ENCODE measurements around the gene TRABD2B.

Gene TRABD2B

DNA sequence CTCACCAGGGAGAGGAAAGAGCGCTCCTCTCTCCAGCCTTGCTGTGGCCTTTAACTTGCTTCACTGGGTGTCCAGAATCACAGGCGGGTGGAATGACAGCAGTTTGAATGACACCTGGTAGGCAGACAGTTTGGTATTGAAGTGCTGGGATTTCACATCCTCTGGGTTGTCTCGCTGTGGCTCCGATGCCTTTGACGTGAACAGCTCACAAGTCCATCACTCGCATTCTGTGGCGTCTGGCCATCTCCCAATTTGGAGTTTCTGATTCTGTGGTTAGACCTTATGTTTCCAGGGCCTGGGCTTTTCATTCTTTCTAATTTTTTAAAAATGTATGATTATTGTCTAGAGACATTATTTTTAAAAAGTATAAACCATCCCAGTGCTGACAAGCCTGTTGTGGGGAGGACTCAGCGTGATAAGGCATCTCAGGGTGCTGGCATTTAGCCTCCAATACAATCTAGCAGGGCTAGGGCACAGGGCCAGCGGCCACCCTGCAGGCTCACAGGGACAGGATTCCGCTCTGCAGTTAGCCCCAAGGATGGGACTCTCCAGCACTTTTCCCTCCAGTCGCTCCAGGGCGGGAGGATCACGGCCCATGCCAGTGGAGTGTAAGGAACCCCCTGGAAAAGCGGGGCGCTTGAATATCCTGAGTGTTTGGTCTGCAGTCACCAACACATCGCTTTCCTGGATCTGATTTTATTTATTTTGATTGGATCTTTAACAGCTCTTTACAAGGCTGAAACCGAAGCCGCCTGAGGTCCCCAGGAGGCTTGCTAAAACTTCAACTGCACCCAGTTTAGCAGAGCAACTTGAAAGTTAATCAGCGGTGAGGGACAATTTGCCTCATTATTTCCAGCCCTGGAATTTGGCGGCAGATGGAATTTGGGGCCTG lies 178.3 kb downstream of the TRABD2B start:
- DNase-seq = no peak

- DNase-seq = no peak
Measured at GRCh38 chr1:47817861-47818260, 179.3 kb downstream of the TRABD2B start.

GRCh38 chr1:47816325-47817071 lies 180.7 kb downstream of the TRABD2B start:
- no peak for DNase-seq

GRCh38 chr1:47814612-47815395 lies 182.4 kb downstream of the TRABD2B start:
- DNase-seq = no peak

GRCh38 chr1:47813970-47814369 lies 183.2 kb downstream of the TRABD2B start:
- no peak for DNase-seq

GRCh38 chr1:47812904-47813514 lies 184.2 kb downstream of the TRABD2B start:
- DNase-seq = no peak

DNA sequence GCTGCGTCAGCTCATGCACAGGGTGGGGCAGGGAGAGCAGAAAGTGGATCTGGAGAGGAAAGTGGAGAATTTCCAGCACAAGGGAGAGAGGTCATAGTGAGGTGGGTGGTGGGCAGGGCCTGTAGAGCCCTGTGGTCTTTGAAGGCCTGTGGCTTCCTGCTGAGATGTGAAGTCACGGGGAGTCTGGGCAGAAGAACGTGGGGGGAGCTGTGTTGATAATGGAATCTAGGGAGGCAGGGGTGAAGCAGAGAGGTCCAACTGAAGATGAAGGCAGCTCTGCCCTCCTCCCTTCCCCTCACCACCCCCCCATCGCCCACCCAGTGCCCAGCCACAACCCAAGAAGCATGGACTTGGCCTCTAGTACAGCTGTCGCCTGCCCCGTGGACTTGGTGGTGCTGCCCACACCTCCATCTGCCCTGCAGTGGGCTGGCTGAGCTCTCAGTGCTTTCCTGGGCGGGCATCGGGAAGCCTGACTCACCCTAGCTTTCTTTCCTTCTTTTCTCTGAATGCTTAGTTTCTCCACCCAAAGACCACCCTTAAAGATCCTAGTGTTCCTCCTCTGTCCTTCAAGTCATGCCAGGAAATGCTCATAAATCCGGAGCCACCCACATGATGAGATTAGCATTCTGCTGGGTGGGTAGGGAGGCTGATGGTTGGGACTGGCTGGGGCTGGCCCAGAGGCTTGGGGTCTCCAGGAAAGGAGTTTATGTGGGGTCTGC lies 186.1 kb downstream of the TRABD2B start:
- no peak for DNase-seq

- DNase-seq = no peak
Measured at GRCh38 chr1:47809301-47810084, 187.7 kb downstream of the TRABD2B start.

- DNase-seq = no peak
Measured at GRCh38 chr1:47808612-47809011, 188.6 kb downstream of the TRABD2B start.

GRCh38 chr1:47805921-47806361 lies 191.2 kb downstream of the TRABD2B start:
- DNase-seq = no peak

DNA sequence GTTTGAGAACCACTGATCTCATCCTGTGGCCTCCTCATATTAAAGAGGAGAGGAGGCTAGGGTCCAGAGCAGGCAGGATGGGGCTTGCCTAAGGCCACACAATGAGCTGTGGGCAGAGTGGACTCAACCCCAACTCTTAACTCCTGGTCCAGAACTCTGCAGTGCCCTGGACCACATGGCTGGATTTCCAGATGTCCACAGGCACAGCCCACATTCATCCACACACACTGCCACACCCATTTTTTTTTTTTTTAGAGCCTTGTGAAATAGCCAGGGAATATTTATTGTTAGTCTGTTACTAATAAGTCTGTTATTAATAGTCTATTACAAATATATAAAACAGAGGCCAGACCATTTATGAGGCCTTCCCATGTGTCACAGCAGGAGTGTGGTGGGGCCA lies 192.2 kb downstream of the TRABD2B start:
- DNase-seq = no peak

- DNase-seq = no peak
Measured at GRCh38 chr1:47803815-47804501, 193.2 kb downstream of the TRABD2B start.

DNA sequence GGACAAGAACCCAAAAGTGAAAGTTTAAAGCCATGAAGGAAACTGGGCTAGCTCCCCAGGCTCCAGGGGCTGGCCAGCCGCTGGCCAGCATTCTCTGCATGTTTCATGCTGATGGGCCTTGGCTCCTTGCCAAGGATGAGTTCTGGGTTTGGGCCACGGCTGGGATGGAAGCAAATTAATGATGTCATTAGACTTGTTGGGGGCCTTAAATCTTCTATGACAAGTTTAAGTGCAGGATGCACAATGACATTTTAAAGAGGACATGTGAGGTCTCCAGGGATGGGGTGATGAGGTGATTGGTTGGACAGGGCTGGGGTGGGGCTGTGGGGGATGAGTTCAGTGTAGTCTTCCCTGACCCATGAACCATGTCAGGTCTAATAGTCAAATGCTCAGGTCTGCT lies 199.6 kb downstream of the TRABD2B start:
- DNase-seq = no peak

- no peak for DNase-seq
Measured at GRCh38 chr1:47796626-47797025, 200.6 kb downstream of the TRABD2B start.

DNA sequence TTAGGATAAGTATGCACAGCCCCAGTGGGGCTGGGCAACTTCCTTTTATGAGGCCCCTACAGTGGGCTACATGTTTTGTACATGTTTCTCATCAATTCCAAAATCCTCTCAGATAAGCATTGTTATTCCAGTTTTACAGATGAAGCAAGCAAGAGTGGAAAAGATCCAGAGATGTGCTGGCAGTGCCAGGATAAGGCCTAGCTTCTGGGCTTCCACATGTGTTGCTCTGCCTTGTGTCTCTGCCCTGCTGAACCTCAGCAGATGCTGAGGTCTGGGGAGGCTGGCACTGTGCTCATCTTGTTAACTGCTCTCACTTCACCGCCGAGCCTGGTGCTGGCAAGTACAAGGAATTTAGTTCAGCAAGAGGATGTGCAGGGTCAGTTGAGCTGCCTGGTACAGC lies 202.1 kb downstream of the TRABD2B start:
- DNase-seq = no peak

GRCh38 chr1:47794530-47794929 lies 202.7 kb downstream of the TRABD2B start:
- DNase-seq = no peak

DNA sequence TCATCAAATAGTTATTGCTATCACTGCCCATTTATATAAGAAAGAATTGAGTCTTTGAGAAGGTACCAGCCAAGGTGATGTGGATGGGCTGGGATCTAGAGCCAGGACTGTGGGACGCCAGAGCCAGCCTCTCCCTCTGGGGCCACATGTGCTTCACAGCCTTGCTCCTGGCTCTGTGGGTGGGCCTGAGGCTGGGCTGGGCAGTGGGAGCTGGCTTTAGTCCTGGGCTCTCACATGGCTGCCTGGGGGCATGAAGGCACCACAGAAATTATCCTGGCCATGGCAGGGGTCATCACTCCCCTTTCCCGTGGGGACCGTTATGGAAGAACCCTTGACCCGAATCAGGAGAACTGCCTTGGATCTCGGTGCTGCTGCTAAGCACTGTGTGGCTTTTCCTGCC lies 203.1 kb downstream of the TRABD2B start:
- no peak for DNase-seq

DNA sequence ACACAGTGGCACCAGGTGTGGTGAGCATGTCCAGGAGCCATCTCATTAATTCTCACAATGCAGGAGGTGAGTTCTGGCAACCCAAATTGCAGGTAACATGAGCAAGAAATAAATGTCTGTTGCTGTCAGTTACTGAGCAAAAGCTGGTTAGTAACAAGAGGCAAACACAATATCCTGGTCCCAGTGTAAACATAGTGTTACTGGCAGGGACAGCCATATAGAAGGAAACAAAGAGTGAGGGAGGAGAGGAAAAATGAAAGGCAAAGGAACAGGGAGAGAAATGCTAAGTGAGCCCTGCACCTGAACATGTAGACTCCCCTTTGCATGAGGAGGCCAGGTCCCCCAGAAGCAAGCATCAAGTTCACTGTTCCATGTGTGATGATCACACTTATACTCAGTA lies 203.6 kb downstream of the TRABD2B start:
- no peak for DNase-seq

- DNase-seq = no peak
Measured at GRCh38 chr1:47792779-47793178, 204.4 kb downstream of the TRABD2B start.

- DNase-seq = no peak
Measured at GRCh38 chr1:47791879-47792608, 205.1 kb downstream of the TRABD2B start.

All from activated CD4-positive, alpha-beta T cell treated with anti-CD3 and anti-CD28 coated beads, Interleukin-10, Interleukin-2, amounts not matched to agents 100 ng/mL and 50 ng/mL, durations not matched to agents 16 hours and 8 hours (primary cell).